H9 (cell line): ENCODE data around the gene PDGFB. TPM values are rescaled to one million over a fixed set of nuclear protein-coding genes. Genes with fewer than 3 reads are reported as not detected.

Experiments
- DNase-seq: peaks from one replicate; pipeline ENCODE4 v3.0.0-alpha.2; 2017
- H2AFZ ChIP-seq: one replicate; pipeline ENCODE4 v1.6.1; 2013; ENCODE audit warnings: mild to moderate bottlenecking, low read length, control low read depth, moderate library complexity
- H2AK5ac ChIP-seq: 2 replicates; pipeline ENCODE4 v1.6.1; 2013; ENCODE audit warnings: low read length, control low read depth, mixed read lengths; ENCODE audit not compliant: insufficient read length
- H2BK120ac ChIP-seq: one replicate; pipeline ENCODE4 v1.6.1; 2013; ENCODE audit warnings: low read depth, mild to moderate bottlenecking, low read length, control low read depth, inconsistent platforms; ENCODE audit not compliant: poor library complexity, severe bottlenecking
- H2BK12ac ChIP-seq: 2 replicates; pipeline ENCODE4 v1.6.1; 2013; ENCODE audit warnings: low read length, control low read depth, mixed read lengths, low read depth; ENCODE audit not compliant: insufficient read length
- H2BK15ac ChIP-seq: 2 replicates; pipeline ENCODE4 v1.6.1; 2013; ENCODE audit warnings: low read depth, low read length, control low read depth
- H2BK20ac ChIP-seq: one replicate; pipeline ENCODE4 v1.6.1; 2013; ENCODE audit warnings: low read depth, mild to moderate bottlenecking, low read length, control low read depth, inconsistent platforms; ENCODE audit not compliant: poor library complexity, severe bottlenecking
- H2BK5ac ChIP-seq: 2 replicates; pipeline ENCODE4 v1.6.1; 2013; ENCODE audit warnings: low read length, control low read depth, mixed read lengths; ENCODE audit not compliant: insufficient read length
- H3K14ac ChIP-seq: 2 replicates; pipeline ENCODE4 v1.6.1; 2013; ENCODE audit warnings: low read length, control low read depth; ENCODE audit not compliant: insufficient read depth
- H3K18ac ChIP-seq: 2 replicates; pipeline ENCODE4 v1.6.1; 2013; ENCODE audit warnings: low read depth, mild to moderate bottlenecking, mixed read lengths, low read length, control low read depth; ENCODE audit not compliant: insufficient read length
- H3K23ac ChIP-seq: 2 replicates; pipeline ENCODE4 v1.6.1; 2013; ENCODE audit warnings: low read length, control low read depth, mixed read lengths, low read depth; ENCODE audit not compliant: insufficient read length
- H3K23me2 ChIP-seq: 2 replicates; pipeline ENCODE4 v1.6.1; 2013; ENCODE audit warnings: low read depth, mild to moderate bottlenecking, mixed read lengths, low read length, control low read depth; ENCODE audit not compliant: insufficient read length, poor library complexity, severe bottlenecking
- H3K27ac ChIP-seq: 2 replicates; pipeline ENCODE4 v1.5.1; 2013; ENCODE audit warnings: low read length, control low read depth, mixed read lengths, low read depth; ENCODE audit not compliant: insufficient read length
- H3K27me3 ChIP-seq: 2 replicates; pipeline ENCODE4 v1.6.1; 2013; ENCODE audit warnings: low read length, control low read depth, inconsistent platforms; ENCODE audit not compliant: insufficient read depth
- H3K4ac ChIP-seq: 2 replicates; pipeline ENCODE4 v1.6.1; 2013; ENCODE audit warnings: low read depth, mild to moderate bottlenecking, control low read depth, inconsistent platforms, low read length, moderate library complexity
- H3K4me1 ChIP-seq: 2 replicates; pipeline ENCODE4 v1.6.1; 2013; ENCODE audit warnings: low read length, control low read depth, inconsistent platforms; ENCODE audit not compliant: insufficient read depth
- H3K4me2 ChIP-seq: 2 replicates; pipeline ENCODE4 v1.6.1; 2013; ENCODE audit warnings: low read length, control low read depth, mixed read lengths; ENCODE audit not compliant: insufficient read length, insufficient read depth
- H3K56ac ChIP-seq: 2 replicates; pipeline ENCODE4 v1.6.1; 2013; ENCODE audit warnings: low read depth, mild to moderate bottlenecking, mixed read lengths, low read length, control low read depth; ENCODE audit not compliant: insufficient read length
- H3K79me1 ChIP-seq: 2 replicates; pipeline ENCODE4 v1.6.1; 2013; ENCODE audit warnings: low read depth, mild to moderate bottlenecking, moderate library complexity, low read length, control low read depth, inconsistent platforms; ENCODE audit not compliant: insufficient read depth, poor library complexity, severe bottlenecking
- H3K79me2 ChIP-seq: 2 replicates; pipeline ENCODE4 v1.6.1; 2013; ENCODE audit warnings: low read length, control low read depth, inconsistent platforms; ENCODE audit not compliant: insufficient read depth
- H3K9ac ChIP-seq: 2 replicates; pipeline ENCODE4 v1.6.1; 2013; ENCODE audit warnings: low read length, control low read depth, mixed read lengths; ENCODE audit not compliant: insufficient read length; ENCODE audit errors: extremely low read depth
- H3K9me3 ChIP-seq: one replicate; pipeline ENCODE4 v1.6.1; 2013; ENCODE audit warnings: low read depth, low read length, inconsistent platforms; ENCODE audit not compliant: control insufficient read depth
- H3T11ph ChIP-seq: one replicate; pipeline ENCODE4 v1.6.1; 2013; ENCODE audit warnings: mild to moderate bottlenecking, low read length, control low read depth, inconsistent platforms
- H4K20me1 ChIP-seq: one replicate; pipeline ENCODE4 v1.6.1; 2013; ENCODE audit not compliant: control insufficient read depth, insufficient read length, insufficient read depth
- H4K5ac ChIP-seq: 2 replicates; pipeline ENCODE4 v1.6.1; 2013; ENCODE audit warnings: low read depth, mild to moderate bottlenecking, mixed read lengths, low read length, control low read depth; ENCODE audit not compliant: insufficient read length
- H4K8ac ChIP-seq: replicated peaks from 2 replicates; pipeline ENCODE4 v1.6.1; 2013; ENCODE audit warnings: low read length, control low read depth, mixed read lengths, low read depth; ENCODE audit not compliant: insufficient read length
- H4K91ac ChIP-seq: 2 replicates; pipeline ENCODE4 v1.6.1; 2013; ENCODE audit warnings: low read depth, mild to moderate bottlenecking, moderate library complexity, mixed read lengths, low read length, control low read depth; ENCODE audit not compliant: insufficient read length
- H3K27ac Mint-ChIP-seq, 3 experiments: 2 replicates in 2 of 3; 3 replicates in 1 of 3; pipeline ENCODE4 v1.8.0; 2020 to 2021; ENCODE audit warnings: mixed read lengths in 3 of 3, mild to moderate bottlenecking in 1 of 3, moderate library complexity in 1 of 3
- H3K27me3 Mint-ChIP-seq: 2 replicates; pipeline ENCODE4 v1.8.0; 2021; ENCODE audit warnings: low read depth, mild to moderate bottlenecking, moderate library complexity, mixed read lengths
- H3K36me3 Mint-ChIP-seq, 3 experiments: 2 replicates in 2 of 3; 3 replicates in 1 of 3; pipeline ENCODE4 v1.8.0; 2020 to 2021; ENCODE audit warnings: low read depth in 3 of 3, mixed read lengths in 3 of 3; ENCODE audit not compliant: insufficient read depth in 1 of 3
- H3K4me1 Mint-ChIP-seq, 2 experiments: 2 replicates each; pipeline ENCODE4 v1.8.0; 2020; ENCODE audit warnings: mixed read lengths in 2 of 2
- H3K4me3 Mint-ChIP-seq, 2 experiments: 2 replicates in 1 of 2; 3 replicates in 1 of 2; pipeline ENCODE4 v1.8.0; 2020 to 2021; ENCODE audit warnings: mild to moderate bottlenecking in 2 of 2, mixed read lengths in 2 of 2, moderate library complexity in 1 of 2
- H3K9me3 Mint-ChIP-seq, 2 experiments: 2 replicates in 1 of 2; 3 replicates in 1 of 2; pipeline ENCODE4 v1.8.0; 2020; ENCODE audit warnings: mild to moderate bottlenecking in 2 of 2, mixed read lengths in 2 of 2, moderate library complexity in 1 of 2
- WGBS: extraction: QIAGEN DNeasy Blood & Tissue Kit; methylation state at CpG from one replicate; pipeline ENCODE4 v1.1.7; 2013; ENCODE audit warnings: missing lambda C conversion rate, low lambda C conversion rate, mixed read lengths; ENCODE audit not compliant: insufficient read length; ENCODE audit errors: extremely low coverage; 5-methylcytosine and 5-hydroxymethylcytosine counted together
- total RNA-seq: library from RNA; stranded (reverse); gene quantifications from 2 replicates; pipeline ENCODE4 v1.2.1, GENCODE V29; 2021
- TF ChIP-seq, protein P1 (sequence below): fragments of 200-600 bp; sonication (generic); conservative IDR thresholded peaks from 3 replicates; pipeline ENCODE4 v1.8.0; 2021; ENCODE audit warnings: antibody characterized with exemption, mild to moderate bottlenecking

Gene PDGFB
- total RNA-seq, 1 experiment from 2014 or later: 6.1 TPM

DNA sequence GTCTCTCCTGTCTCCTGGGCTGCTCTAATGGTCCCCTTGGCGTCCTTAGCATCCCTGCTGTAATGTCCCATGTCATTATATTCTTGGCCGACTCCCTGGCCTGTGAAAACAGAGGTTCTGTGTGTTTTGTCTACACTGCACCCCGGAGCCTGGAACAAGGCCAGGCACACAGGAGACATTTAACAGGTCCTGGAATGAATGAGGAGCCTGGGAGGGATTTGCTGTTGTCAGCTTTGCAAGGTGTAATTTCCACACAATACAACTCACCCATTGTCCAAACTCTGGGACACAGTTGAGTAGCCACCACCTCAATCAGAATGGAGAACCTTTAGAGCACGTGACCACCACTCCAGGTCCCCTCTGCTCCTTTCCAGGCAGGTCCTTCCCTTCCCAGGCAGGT is 14.9 kb upstream of the PDGFB start:
- no peak overlapping the region for H2BK12ac ChIP-seq
- no CpG with 5 or more reads among the region's 4 CpGs for WGBS
- H4K20me1 ChIP-seq: no peaks in the 10 kb centered on the region
- peaks cover 0 to 6% (median 0%) of the 10 kb centered on the region in 3 experiments; a peak in 1 of 7 replicates for H3K36me3 Mint-ChIP-seq
- TF ChIP-seq, protein P1, sequence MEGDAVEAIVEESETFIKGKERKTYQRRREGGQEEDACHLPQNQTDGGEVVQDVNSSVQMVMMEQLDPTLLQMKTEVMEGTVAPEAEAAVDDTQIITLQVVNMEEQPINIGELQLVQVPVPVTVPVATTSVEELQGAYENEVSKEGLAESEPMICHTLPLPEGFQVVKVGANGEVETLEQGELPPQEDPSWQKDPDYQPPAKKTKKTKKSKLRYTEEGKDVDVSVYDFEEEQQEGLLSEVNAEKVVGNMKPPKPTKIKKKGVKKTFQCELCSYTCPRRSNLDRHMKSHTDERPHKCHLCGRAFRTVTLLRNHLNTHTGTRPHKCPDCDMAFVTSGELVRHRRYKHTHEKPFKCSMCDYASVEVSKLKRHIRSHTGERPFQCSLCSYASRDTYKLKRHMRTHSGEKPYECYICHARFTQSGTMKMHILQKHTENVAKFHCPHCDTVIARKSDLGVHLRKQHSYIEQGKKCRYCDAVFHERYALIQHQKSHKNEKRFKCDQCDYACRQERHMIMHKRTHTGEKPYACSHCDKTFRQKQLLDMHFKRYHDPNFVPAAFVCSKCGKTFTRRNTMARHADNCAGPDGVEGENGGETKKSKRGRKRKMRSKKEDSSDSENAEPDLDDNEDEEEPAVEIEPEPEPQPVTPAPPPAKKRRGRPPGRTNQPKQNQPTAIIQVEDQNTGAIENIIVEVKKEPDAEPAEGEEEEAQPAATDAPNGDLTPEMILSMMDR: no peak
- H3K23me2 ChIP-seq: no peaks in the 10 kb centered on the region
- H2BK5ac ChIP-seq: no peak overlapping the region
- H3K27ac Mint-ChIP-seq: no peak overlapping the region; a peak in 1 of 7 replicates
- H3K14ac ChIP-seq: no peak overlapping the region
- no peak overlapping the region for H4K8ac ChIP-seq
- no peak overlapping the region for H3K4me2 ChIP-seq
- no peaks in the 10 kb centered on the region for H3K27me3 ChIP-seq
- no peak overlapping the region for H3K56ac ChIP-seq
- H2BK120ac ChIP-seq: no peak overlapping the region
- H3K4me1 Mint-ChIP-seq: peaks cover 9 to 17% of the 10 kb centered on the region in 2 experiments
- DNase-seq: no peak
- H3K9me3 ChIP-seq: no peaks in the 10 kb centered on the region
- no peak overlapping the region for H4K5ac ChIP-seq
- no peaks in the 10 kb centered on the region for H3K79me2 ChIP-seq
- H3T11ph ChIP-seq: no peak overlapping the region
- no peak overlapping the region for H2AK5ac ChIP-seq
- no peak overlapping the region for H2BK15ac ChIP-seq
- no peak overlapping the region for H4K91ac ChIP-seq
- no peak overlapping the region for H3K23ac ChIP-seq
- no peaks in the 10 kb centered on the region for H3K4me1 ChIP-seq
- no peak overlapping the region for H3K9ac ChIP-seq
- H2BK20ac ChIP-seq: no peak overlapping the region
- peaks cover 17% of the 10 kb centered on the region for H3K27me3 Mint-ChIP-seq
- H3K4ac ChIP-seq: no peak overlapping the region
- no peak overlapping the region for H3K4me3 Mint-ChIP-seq
- no peak overlapping the region for H2AFZ ChIP-seq
- no peak overlapping the region for H3K18ac ChIP-seq
- peaks cover 6 to 11% of the 10 kb centered on the region in 2 experiments; a peak in 4 of 5 replicates for H3K9me3 Mint-ChIP-seq
- no peak overlapping the region for H3K27ac ChIP-seq
- H3K79me1 ChIP-seq: no peaks in the 10 kb centered on the region
